ENCODE measurements around the gene ACTL6B. TPM values are rescaled to one million over a fixed set of nuclear protein-coding genes. Genes with fewer than 3 reads are reported as not detected.

The ACTL6B gene
- total RNA-seq, 1 experiment from 2014 or later: not detected

DNA sequence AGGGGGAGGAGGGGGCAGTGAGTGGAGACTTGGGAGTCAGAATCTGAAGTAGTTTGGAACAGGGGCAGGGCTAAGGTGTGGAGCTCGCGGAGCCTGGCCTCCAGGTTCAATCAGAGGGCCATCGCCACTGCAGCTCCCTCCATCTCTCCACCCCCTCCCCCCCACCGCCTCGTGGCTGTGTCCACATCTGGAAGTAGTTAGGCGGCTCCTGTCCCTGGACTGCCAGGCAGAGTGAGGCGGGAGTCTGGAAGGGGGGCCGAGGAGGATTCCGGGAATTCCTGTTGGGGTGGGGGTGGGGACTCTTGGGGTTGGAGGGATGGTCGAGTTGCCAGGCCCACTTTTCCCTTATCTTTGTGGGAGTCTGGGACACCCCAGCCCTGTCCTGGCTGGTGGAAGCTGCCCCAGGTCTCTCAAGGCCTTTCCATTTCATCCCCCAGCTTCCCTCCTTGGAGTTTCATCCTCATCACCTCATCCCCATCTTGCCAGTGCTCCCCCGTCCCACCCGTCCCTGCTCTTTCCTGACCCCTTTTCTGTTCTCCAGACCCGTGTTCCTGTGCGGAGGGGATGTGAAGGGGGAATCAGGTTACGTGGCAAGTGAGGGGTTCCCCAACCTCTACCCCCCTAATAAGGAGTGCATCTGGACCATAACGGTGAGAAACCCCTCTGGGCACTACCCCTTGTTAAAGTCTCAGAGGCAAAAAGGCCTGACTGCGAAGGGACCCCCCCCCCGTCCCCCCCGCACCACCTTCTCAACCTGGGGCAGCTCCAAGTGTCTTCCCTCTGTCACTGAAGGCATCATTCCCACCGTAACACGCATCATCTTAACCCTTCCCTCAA, 53.1 kb downstream of the ACTL6B start:
- H3K27me3 ChIP-seq (replicated peaks; ENCODE audit: control insufficient read depth, insufficient read depth, low read length): no peaks in the 10 kb centered on the region
- Mint-ChIP-seq H3K9me3 (ENCODE audit: unreplicated experiment) (no peaks in the 10 kb centered on the region), H3K27me3 (ENCODE audit: insufficient read depth, unreplicated experiment) (no peaks in the 10 kb centered on the region), H3K27ac (ENCODE audit: unreplicated experiment) (no peak overlapping the region), H3K36me3 (ENCODE audit: insufficient read depth, unreplicated experiment) (peaks cover 14% of the 10 kb centered on the region), H3K4me1 (ENCODE audit: low read depth, unreplicated experiment) (no peaks in the 10 kb centered on the region), H3K4me3 (ENCODE audit: unreplicated experiment) (peak overlapping the region; percentile 91)
- intact Hi-C loops (cut with micrococcal nuclease; ENCODE audit: unreplicated experiment): no loop called here
- DNase-seq: peak in 1 of 2 experiments; percentile 75
- ChIA-PET CTCF (interaction anchor here (0.6 to 1.5 kb wide), 6 partner anchors 12 to 133 kb away, joined by 3 to 6 read pairs (median 4); partner anchors contain the start of gene FBXO24), POLR2A (interaction anchor here (0.6 to 1.5 kb wide), 3 partner anchors 9 to 17 kb away, joined by 3 to 5 read pairs (median 4); partner anchors contain the start of genes FBXO24 and MOSPD3)
- no peaks in the 10 kb centered on the region for H3K36me3 ChIP-seq (ENCODE audit: control insufficient read depth, insufficient read depth, low read length)
- H3K9me3 ChIP-seq: no peaks in the 10 kb centered on the region
- BruUV-seq (replicated peaks): no TSS peak
- peaks cover 16% of the 10 kb centered on the region for H3K4me1 ChIP-seq
- no peak overlapping the region for H3K4me3 ChIP-seq (ENCODE audit: low read depth, low read length)
- no peak for TF ChIP-seq CTCF (IDR thresholded peaks at IDR 0.05; ENCODE audit: insufficient read depth in 1 of 2, low read depth in 1 of 2, low read length in 1 of 2, severe bottlenecking in 1 of 2, unreplicated experiment in 1 of 2)

GRCh38 chr7:100600730-100601038, 55.6 kb downstream of the ACTL6B start:
- no peaks in the 10 kb centered on the region for H3K4me1 Mint-ChIP-seq (ENCODE audit: low read depth, unreplicated experiment)
- CTCF ChIA-PET: interaction anchor here (0.5 kb wide), 1 partner anchor 41 kb away, joined by 3 read pairs; no protein-coding TSS in a partner anchor
- no peaks in the 10 kb centered on the region for H3K9me3 Mint-ChIP-seq (ENCODE audit: unreplicated experiment)
- H3K4me1 ChIP-seq: peaks cover 16% of the 10 kb centered on the region
- no peak for TF ChIP-seq CTCF (IDR thresholded peaks at IDR 0.05; ENCODE audit: insufficient read depth in 1 of 2, low read depth in 1 of 2, low read length in 1 of 2, severe bottlenecking in 1 of 2, unreplicated experiment in 1 of 2)
- no TSS peak for BruUV-seq (replicated peaks)
- H3K27ac Mint-ChIP-seq (ENCODE audit: unreplicated experiment): no peak overlapping the region
- no peak overlapping the region for H3K4me3 ChIP-seq (ENCODE audit: low read depth, low read length)
- intact Hi-C loops (cut with micrococcal nuclease; ENCODE audit: unreplicated experiment): no loop called here
- H3K36me3 ChIP-seq (ENCODE audit: control insufficient read depth, insufficient read depth, low read length): no peaks in the 10 kb centered on the region
- DNase-seq: no peak
- no peaks in the 10 kb centered on the region for H3K27me3 ChIP-seq (replicated peaks; ENCODE audit: control insufficient read depth, insufficient read depth, low read length)
- no peaks in the 10 kb centered on the region for H3K9me3 ChIP-seq
- POLR2A ChIA-PET: no interaction called here
- H3K36me3 Mint-ChIP-seq (ENCODE audit: insufficient read depth, unreplicated experiment): peaks cover 12% of the 10 kb centered on the region
- no peak overlapping the region for H3K4me3 Mint-ChIP-seq (ENCODE audit: unreplicated experiment)
- no peaks in the 10 kb centered on the region for H3K27me3 Mint-ChIP-seq (ENCODE audit: insufficient read depth, unreplicated experiment)

- Histone ChIP-seq H3K4me3 (ENCODE audit: low read depth, low read length) (no peak overlapping the region), H3K4me1 (peaks cover 16% of the 10 kb centered on the region), H3K36me3 (ENCODE audit: control insufficient read depth, insufficient read depth, low read length) (no peaks in the 10 kb centered on the region), H3K9me3 (no peaks in the 10 kb centered on the region), H3K27me3 (replicated peaks; ENCODE audit: control insufficient read depth, insufficient read depth, low read length) (no peaks in the 10 kb centered on the region)
- intact Hi-C loops (cut with micrococcal nuclease; ENCODE audit: unreplicated experiment): no loop called here
- no TSS peak for BruUV-seq (replicated peaks)
- POLR2A ChIA-PET: interaction anchor here (0.6 kb wide), 1 partner anchor 12 kb away, joined by 3 read pairs; the partner anchor contains the start of gene MOSPD3
- H3K36me3 Mint-ChIP-seq (ENCODE audit: insufficient read depth, unreplicated experiment): peaks cover 7% of the 10 kb centered on the region
- DNase-seq: no peak
- no peaks in the 10 kb centered on the region for H3K27me3 Mint-ChIP-seq (ENCODE audit: insufficient read depth, unreplicated experiment)
- H3K4me3 Mint-ChIP-seq (ENCODE audit: unreplicated experiment): no peak overlapping the region
- H3K27ac Mint-ChIP-seq (ENCODE audit: unreplicated experiment): no peak overlapping the region
- H3K4me1 Mint-ChIP-seq (ENCODE audit: low read depth, unreplicated experiment): no peaks in the 10 kb centered on the region
- CTCF ChIA-PET: interaction anchor here (0.8 kb wide), 1 partner anchor 14 kb away, joined by 6 read pairs; the partner anchor contains the start of gene FBXO24
- TF ChIP-seq CTCF (IDR thresholded peaks at IDR 0.05; ENCODE audit: insufficient read depth in 1 of 2, low read depth in 1 of 2, low read length in 1 of 2, severe bottlenecking in 1 of 2, unreplicated experiment in 1 of 2): no peak
- H3K9me3 Mint-ChIP-seq (ENCODE audit: unreplicated experiment): no peaks in the 10 kb centered on the region
Measured at GRCh38 chr7:100599911-100600729, 56.1 kb downstream of the ACTL6B start.

Measured in Caco-2 (cell line).